Caco-2 (cell line): ENCODE measurements around the gene NBL1. TPM values are rescaled to one million over a fixed set of nuclear protein-coding genes. Genes with fewer than 3 reads are reported as not detected.
"Not testable (repeated sequence)": the region's sequence is repeated elsewhere in the genome, so short reads cannot be mapped to it uniquely, and the experiment has no call there.

Experiments
- BruUV-seq: library from RNA; stranded (reverse); fragments of 400-500 nt; replicated peaks from 2 replicates; lab custom pipeline; 2021; lab: Mats Ljungman, UMichigan
- CTCF ChIA-PET: fragments of 300-600 bp; sonication (Branson Sonifier 250); formaldehyde crosslinking; loops from one replicate; lab custom pipeline; 2022; ENCODE audit warnings: antibody characterized with exemption; lab: Charles Lee
- POLR2A ChIA-PET: fragments of 300-600 bp; sonication (Branson Sonifier 250); formaldehyde crosslinking; loops from one replicate; lab custom pipeline; 2022; ENCODE audit warnings: antibody characterized with exemption; lab: Charles Lee
- DNase-seq, 2 experiments: peaks; one replicate each; pipeline versions ENCODE4 v3.0.0 to v3.0.0-alpha.2; 2020 to 2022
- H3K27me3 ChIP-seq: replicated peaks from 2 replicates; pipeline ENCODE4 v1.6.0; 2011; ENCODE audit warnings: low read length; ENCODE audit not compliant: control insufficient read depth, insufficient read depth
- H3K36me3 ChIP-seq: 2 replicates; pipeline ENCODE4 v1.5.1; 2011; ENCODE audit warnings: low read length; ENCODE audit not compliant: control insufficient read depth, insufficient read depth
- H3K4me1 ChIP-seq: fragments of 250-450 bp; sonication (Bioruptor Pico); 2 replicates; pipeline ENCODE4 v1.5.1; 2020; ENCODE audit warnings: mild to moderate bottlenecking
- H3K4me3 ChIP-seq: 2 replicates; pipeline ENCODE4 v1.5.1; 2011; ENCODE audit warnings: low read depth, mild to moderate bottlenecking, control low read depth, low read length
- H3K9me3 ChIP-seq: fragments of 250-450 bp; sonication (Bioruptor Pico); 2 replicates; pipeline ENCODE4 v1.5.1; 2020; ENCODE audit warnings: mild to moderate bottlenecking, moderate library complexity
- H3K27ac Mint-ChIP-seq: one replicate; pipeline ENCODE4 v1.8.0; 2022; ENCODE audit warnings: mixed read lengths; ENCODE audit not compliant: unreplicated experiment
- H3K27me3 Mint-ChIP-seq: one replicate; pipeline ENCODE4 v1.8.0; 2022; ENCODE audit warnings: mixed read lengths; ENCODE audit not compliant: insufficient read depth, unreplicated experiment
- H3K36me3 Mint-ChIP-seq: one replicate; pipeline ENCODE4 v1.8.0; 2022; ENCODE audit warnings: mild to moderate bottlenecking, mixed read lengths; ENCODE audit not compliant: insufficient read depth, unreplicated experiment
- H3K4me1 Mint-ChIP-seq: one replicate; pipeline ENCODE4 v1.8.0; 2022; ENCODE audit warnings: low read depth, mixed read lengths; ENCODE audit not compliant: unreplicated experiment
- H3K4me3 Mint-ChIP-seq: one replicate; pipeline ENCODE4 v1.8.0; 2022; ENCODE audit warnings: mild to moderate bottlenecking, moderate library complexity, mixed read lengths; ENCODE audit not compliant: unreplicated experiment
- H3K9me3 Mint-ChIP-seq: one replicate; pipeline ENCODE4 v1.8.0; 2022; ENCODE audit warnings: mixed read lengths; ENCODE audit not compliant: unreplicated experiment
- intact Hi-C: fragments of 100-400 bp; cut with micrococcal nuclease; formaldehyde crosslinking; loops from one replicate; pipeline ENCODE4 v1.10.0; 2022; ENCODE audit not compliant: unreplicated experiment
- total RNA-seq: library from RNA; stranded (reverse); gene quantifications from 2 replicates; pipeline ENCODE4 v1.2.3, GENCODE V29; 2022
- TF ChIP-seq, protein P1 (sequence below), 2 experiments: fragments of 200-600 bp in 1 of 2; IDR thresholded peaks; 1 replicate in 1 of 2; 2 replicates in 1 of 2; pipeline versions ENCODE4 v1.5.1 to v1.8.0; 2011 to 2022; ENCODE audit warnings: antibody characterized with exemption in 1 of 2, control low read depth in 1 of 2, inconsistent platforms in 1 of 2, low read depth in 1 of 2, low read length in 1 of 2, mild to moderate bottlenecking in 1 of 2, moderate library complexity in 1 of 2; ENCODE audit not compliant: insufficient read depth in 1 of 2, severe bottlenecking in 1 of 2, unreplicated experiment in 1 of 2

The NBL1 gene
- total RNA-seq, 1 experiment from 2014 or later = 24.0 TPM

DNA sequence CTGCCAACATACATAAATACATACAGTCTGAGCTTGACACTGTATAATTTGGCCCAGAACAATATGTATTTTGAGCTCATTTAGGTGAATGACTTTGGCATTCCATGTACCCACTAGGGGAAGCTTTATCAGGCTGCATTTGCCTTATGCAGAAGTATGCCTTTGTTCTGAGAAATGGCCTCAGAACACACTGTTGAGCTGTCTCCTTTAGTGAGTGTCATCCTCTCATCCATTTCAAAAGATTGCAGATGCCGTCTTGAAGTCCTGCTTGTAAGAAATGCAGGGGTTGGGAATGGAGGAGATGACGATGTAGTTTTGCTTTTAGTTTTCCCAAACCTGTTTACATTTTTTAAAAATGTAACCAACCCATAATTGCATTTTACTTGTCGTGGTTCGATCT lies 14.8 kb upstream of the NBL1 start:
- no TSS peak for BruUV-seq
- Mint-ChIP-seq H3K4me3 (no peak overlapping the region), H3K36me3 (peaks cover 28% of the 10 kb centered on the region), H3K27me3 (no peaks in the 10 kb centered on the region), H3K9me3 (no peaks in the 10 kb centered on the region), H3K4me1 (no peaks in the 10 kb centered on the region), H3K27ac (no peak overlapping the region)
- ChIA-PET POLR2A (no interaction called here), CTCF (no interaction called here)
- intact Hi-C loops = no loop called here
- TF ChIP-seq, protein P1, sequence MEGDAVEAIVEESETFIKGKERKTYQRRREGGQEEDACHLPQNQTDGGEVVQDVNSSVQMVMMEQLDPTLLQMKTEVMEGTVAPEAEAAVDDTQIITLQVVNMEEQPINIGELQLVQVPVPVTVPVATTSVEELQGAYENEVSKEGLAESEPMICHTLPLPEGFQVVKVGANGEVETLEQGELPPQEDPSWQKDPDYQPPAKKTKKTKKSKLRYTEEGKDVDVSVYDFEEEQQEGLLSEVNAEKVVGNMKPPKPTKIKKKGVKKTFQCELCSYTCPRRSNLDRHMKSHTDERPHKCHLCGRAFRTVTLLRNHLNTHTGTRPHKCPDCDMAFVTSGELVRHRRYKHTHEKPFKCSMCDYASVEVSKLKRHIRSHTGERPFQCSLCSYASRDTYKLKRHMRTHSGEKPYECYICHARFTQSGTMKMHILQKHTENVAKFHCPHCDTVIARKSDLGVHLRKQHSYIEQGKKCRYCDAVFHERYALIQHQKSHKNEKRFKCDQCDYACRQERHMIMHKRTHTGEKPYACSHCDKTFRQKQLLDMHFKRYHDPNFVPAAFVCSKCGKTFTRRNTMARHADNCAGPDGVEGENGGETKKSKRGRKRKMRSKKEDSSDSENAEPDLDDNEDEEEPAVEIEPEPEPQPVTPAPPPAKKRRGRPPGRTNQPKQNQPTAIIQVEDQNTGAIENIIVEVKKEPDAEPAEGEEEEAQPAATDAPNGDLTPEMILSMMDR (IDR thresholded peaks at IDR 0.05; ENCODE audit: insufficient read depth in 1 of 2, low read depth in 1 of 2, low read length in 1 of 2, severe bottlenecking in 1 of 2, unreplicated experiment in 1 of 2) = no peak
- Histone ChIP-seq H3K27me3 (no peaks in the 10 kb centered on the region), H3K4me3 (no peak overlapping the region), H3K9me3 (no peaks in the 10 kb centered on the region), H3K4me1 (no peaks in the 10 kb centered on the region), H3K36me3 (peaks cover 1% of the 10 kb centered on the region; the same call in 1 of the 2 replicates)
- DNase-seq = no peak

- POLR2A ChIA-PET, H3K27me3 Mint-ChIP-seq, H3K4me1 ChIP-seq, H3K4me1 Mint-ChIP-seq, BruUV-seq, H3K27me3 ChIP-seq, DNase-seq, H3K9me3 ChIP-seq, H3K4me3 Mint-ChIP-seq, H3K36me3 ChIP-seq, intact Hi-C loops, H3K4me3 ChIP-seq, H3K27ac Mint-ChIP-seq, H3K9me3 Mint-ChIP-seq: not testable (repeated sequence)
- CTCF ChIA-PET = interaction anchor here (1.4 to 1.5 kb wide), 2 partner anchors 21 to 24 kb away, joined by 3 to 5 read pairs; no protein-coding TSS in a partner anchor
- H3K36me3 Mint-ChIP-seq = peaks cover 23% of the 10 kb centered on the region
Measured at GRCh38 chr1:19630192-19630591, 13.9 kb upstream of the NBL1 start.

- ChIA-PET POLR2A (no interaction called here), CTCF (interaction anchor here (1.4 to 1.5 kb wide), 2 partner anchors 20 to 23 kb away, joined by 3 to 5 read pairs; no protein-coding TSS in a partner anchor)
- Histone ChIP-seq H3K9me3 (no peaks in the 10 kb centered on the region), H3K27me3 (no peaks in the 10 kb centered on the region), H3K4me1 (no peaks in the 10 kb centered on the region), H3K36me3 (no peaks in the 10 kb centered on the region; the same call in 1 of the 2 replicates), H3K4me3 (no peak overlapping the region)
- Mint-ChIP-seq H3K4me3 (no peak overlapping the region), H3K4me1 (no peaks in the 10 kb centered on the region), H3K27ac (no peak overlapping the region), H3K36me3 (peaks cover 23% of the 10 kb centered on the region), H3K27me3 (no peaks in the 10 kb centered on the region), H3K9me3 (no peaks in the 10 kb centered on the region)
- BruUV-seq = no TSS peak
- TF ChIP-seq, protein P1 (IDR thresholded peaks at IDR 0.05; ENCODE audit: insufficient read depth in 1 of 2, low read depth in 1 of 2, low read length in 1 of 2, severe bottlenecking in 1 of 2, unreplicated experiment in 1 of 2) = no peak
- no peak for DNase-seq
- intact Hi-C loops = no loop called here
Measured at GRCh38 chr1:19630720-19631395, 13.3 kb upstream of the NBL1 start.
